HFFc6 (cell line): ENCODE data around the gene ACRBP. TPM values are rescaled to one million over a fixed set of nuclear protein-coding genes. Genes with fewer than 3 reads are reported as not detected.

Source experiments
- DNase-seq: peaks from one replicate; pipeline ENCODE4 v3.0.0-alpha.2; 2018
- H3K27ac Mint-ChIP-seq: 2 replicates; pipeline ENCODE4 v1.8.0; 2020; ENCODE audit warnings: mild to moderate bottlenecking, mixed read lengths
- H3K27me3 Mint-ChIP-seq: 2 replicates; pipeline ENCODE4 v1.8.0; 2021; ENCODE audit warnings: mild to moderate bottlenecking, moderate library complexity, mixed read lengths; ENCODE audit not compliant: insufficient read depth
- H3K36me3 Mint-ChIP-seq: 2 replicates; pipeline ENCODE4 v1.8.0; 2021; ENCODE audit warnings: low read depth, mixed read lengths
- H3K4me1 Mint-ChIP-seq: 2 replicates; pipeline ENCODE4 v1.8.0; 2020; ENCODE audit warnings: low read depth, mixed read lengths
- H3K4me3 Mint-ChIP-seq: 2 replicates; pipeline ENCODE4 v1.8.0; 2020; ENCODE audit warnings: mild to moderate bottlenecking, moderate library complexity, mixed read lengths
- H3K9me3 Mint-ChIP-seq: 2 replicates; pipeline ENCODE4 v1.8.0; 2020; ENCODE audit warnings: mild to moderate bottlenecking, mixed read lengths
- total RNA-seq, 6 experiments: library from RNA; stranded (reverse); fragmentation: NEBNext Ultra II Directional; extraction: Animal tissue kit (Norgen Biotek cat#: 25700); gene quantifications; 2 replicates in 1 of 6; 3 replicates in 5 of 6; pipeline ENCODE4 v1.2.3, GENCODE V29; 2021
- TF ChIP-seq, protein P1 (sequence below): fragments of 200-600 bp; sonication (generic); IDR thresholded peaks from 2 replicates; pipeline ENCODE4 v1.5.0; 2021; ENCODE audit warnings: antibody characterized with exemption, mild to moderate bottlenecking

The ACRBP gene
- total RNA-seq, 6 experiments from 2014 or later: not detected

DNA sequence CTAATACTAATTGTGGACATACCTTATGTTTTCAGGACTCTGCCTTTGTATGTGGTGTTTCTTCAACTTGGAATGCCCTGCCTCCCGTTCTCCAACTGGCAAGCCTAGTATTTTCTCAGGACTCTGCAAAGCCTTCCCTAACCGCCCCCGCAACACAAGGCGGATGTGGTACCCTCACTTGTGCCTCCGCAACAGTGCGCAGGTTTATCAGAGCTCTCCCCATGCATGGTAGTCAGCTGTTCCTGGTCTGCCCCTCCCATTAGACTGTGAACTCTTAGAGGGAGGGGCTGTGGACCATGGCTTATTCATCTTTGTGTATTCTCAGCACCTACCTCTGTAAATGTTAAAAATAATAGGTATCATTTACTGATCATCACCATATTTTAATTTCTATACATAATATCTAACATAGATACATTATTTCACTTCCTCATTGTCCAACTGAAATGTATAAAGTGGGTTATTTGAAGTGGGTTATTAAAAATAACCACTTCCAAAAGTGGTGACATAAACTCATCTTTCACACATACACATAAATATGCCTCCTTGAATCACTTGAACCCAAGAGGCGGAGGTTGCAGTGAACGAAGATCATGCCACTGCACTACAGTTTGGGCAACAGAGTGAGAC, 20.5 kb downstream of the ACRBP start:
- Mint-ChIP-seq H3K27ac (no peak overlapping the region), H3K36me3 (no peaks in the 10 kb centered on the region), H3K27me3 (peaks cover 5% of the 10 kb centered on the region), H3K9me3 (no peaks in the 10 kb centered on the region), H3K4me1 (peaks cover 11% of the 10 kb centered on the region; the same call in 1 of the 2 replicates), H3K4me3 (no peak overlapping the region; the same call in 1 of the 2 replicates)
- DNase-seq: no peak
- TF ChIP-seq, protein P1, sequence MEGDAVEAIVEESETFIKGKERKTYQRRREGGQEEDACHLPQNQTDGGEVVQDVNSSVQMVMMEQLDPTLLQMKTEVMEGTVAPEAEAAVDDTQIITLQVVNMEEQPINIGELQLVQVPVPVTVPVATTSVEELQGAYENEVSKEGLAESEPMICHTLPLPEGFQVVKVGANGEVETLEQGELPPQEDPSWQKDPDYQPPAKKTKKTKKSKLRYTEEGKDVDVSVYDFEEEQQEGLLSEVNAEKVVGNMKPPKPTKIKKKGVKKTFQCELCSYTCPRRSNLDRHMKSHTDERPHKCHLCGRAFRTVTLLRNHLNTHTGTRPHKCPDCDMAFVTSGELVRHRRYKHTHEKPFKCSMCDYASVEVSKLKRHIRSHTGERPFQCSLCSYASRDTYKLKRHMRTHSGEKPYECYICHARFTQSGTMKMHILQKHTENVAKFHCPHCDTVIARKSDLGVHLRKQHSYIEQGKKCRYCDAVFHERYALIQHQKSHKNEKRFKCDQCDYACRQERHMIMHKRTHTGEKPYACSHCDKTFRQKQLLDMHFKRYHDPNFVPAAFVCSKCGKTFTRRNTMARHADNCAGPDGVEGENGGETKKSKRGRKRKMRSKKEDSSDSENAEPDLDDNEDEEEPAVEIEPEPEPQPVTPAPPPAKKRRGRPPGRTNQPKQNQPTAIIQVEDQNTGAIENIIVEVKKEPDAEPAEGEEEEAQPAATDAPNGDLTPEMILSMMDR: no peak

DNA sequence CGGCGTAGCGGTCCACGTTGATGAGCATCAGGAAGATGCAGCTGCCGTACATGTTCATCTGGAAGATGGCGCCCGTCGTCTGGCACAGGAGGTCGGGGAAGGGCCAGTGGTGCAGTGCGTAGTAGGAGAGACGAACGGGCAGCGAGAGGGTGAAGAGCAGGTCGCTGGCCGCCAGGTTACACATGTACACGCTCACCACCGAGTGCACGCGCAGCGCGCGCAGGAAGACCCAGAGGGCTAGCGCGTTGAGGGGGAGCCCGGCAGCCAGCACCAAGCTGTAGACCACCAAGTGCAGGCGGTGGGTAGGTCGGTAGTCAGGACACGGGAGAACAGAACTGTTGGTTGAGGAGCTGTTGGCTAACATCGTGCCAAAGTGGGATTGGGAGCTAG, 26.4 kb downstream of the ACRBP start:
- Mint-ChIP-seq H3K4me3 (no peak overlapping the region), H3K27me3 (peaks cover 5% of the 10 kb centered on the region), H3K9me3 (no peaks in the 10 kb centered on the region), H3K27ac (no peak overlapping the region), H3K4me1 (peaks cover 5% of the 10 kb centered on the region; the same call in 1 of the 2 replicates), H3K36me3 (no peaks in the 10 kb centered on the region; the same call in 1 of the 2 replicates)
- TF ChIP-seq, protein P1: no peak
- no peak for DNase-seq

DNA sequence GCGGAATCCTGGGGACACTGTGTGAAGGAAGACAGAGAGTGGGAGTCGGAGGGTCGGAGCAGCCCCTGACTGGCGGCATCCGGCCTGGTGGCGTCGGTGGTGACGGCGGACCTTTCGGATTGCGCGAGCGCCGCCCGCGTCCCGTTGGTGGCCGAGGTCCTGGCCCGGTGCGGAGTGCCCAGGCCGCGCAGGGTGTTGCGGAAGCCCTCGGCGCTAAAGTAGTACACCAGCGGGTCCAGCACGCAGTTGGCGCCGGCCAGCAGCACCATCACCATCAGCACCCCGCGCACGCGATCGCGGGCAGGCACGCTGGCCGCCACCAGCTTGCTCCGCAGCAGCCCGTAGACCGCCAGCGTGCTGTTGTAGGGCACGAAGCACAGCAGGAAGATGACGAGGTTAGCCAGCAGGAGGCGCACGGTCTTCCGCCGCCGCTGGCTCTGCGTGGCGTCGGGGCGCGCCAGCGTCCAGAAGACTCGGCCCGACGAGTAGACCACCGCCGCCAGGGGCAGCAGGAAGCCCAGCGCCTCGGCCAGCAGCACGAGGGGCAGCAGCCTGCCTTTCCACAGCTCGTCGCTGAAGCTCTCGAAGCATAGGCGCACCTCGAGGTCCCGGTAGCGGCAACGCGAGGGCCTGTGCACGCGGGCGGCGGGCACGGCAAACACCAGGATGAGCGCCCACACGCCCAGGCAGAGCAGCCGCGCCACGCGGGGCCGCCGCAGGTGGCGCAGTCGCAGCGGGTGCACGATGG, 26.9 kb downstream of the ACRBP start:
- no peaks in the 10 kb centered on the region; the same call in 1 of the 2 replicates for H3K36me3 Mint-ChIP-seq
- H3K4me3 Mint-ChIP-seq: no peak overlapping the region
- H3K27me3 Mint-ChIP-seq: peaks cover 5% of the 10 kb centered on the region
- DNase-seq: no peak
- H3K27ac Mint-ChIP-seq: no peak overlapping the region
- TF ChIP-seq, protein P1: peak; percentile 70
- H3K9me3 Mint-ChIP-seq: no peaks in the 10 kb centered on the region
- H3K4me1 Mint-ChIP-seq: peaks cover 5% of the 10 kb centered on the region; the same call in 1 of the 2 replicates

DNA sequence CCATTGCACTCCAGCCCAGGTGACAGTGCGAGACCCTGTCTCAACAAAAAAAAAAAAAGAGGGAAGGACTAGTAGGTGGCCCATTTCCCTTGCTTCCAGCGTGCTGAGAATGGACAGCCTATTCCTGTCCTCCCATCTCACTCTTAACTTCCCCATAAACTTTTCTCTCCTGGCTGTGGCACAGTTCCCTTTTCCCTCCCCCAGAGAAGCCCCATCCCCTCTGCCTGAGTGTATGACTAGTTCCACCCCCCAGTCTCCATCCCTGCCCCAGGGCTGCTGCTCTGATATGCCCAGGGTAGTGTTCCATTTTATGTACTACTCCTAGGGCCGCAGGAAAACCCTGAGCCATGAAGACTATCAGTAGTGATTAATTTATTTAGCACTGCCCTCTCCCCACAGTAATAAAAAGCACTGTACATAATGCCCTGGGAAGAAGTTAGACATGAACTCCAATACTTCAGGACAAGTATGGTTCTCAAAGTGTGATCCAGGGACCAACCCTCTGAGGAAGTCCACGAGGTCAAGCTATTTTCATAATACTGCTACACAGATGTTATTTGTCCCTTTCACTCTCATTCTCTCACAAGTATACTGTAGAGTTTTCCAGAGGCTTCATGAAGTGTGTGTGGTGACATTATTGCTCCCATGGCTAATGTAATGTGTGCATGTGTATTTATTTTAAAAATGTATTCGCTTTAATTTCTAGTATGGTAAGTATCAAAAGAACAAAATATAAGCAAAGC, 28.6 kb downstream of the ACRBP start:
- no peaks in the 10 kb centered on the region; the same call in 1 of the 2 replicates for H3K36me3 Mint-ChIP-seq
- H3K4me3 Mint-ChIP-seq: no peak overlapping the region
- peaks cover 5% of the 10 kb centered on the region for H3K27me3 Mint-ChIP-seq
- no peak for DNase-seq
- TF ChIP-seq, protein P1: no peak
- no peaks in the 10 kb centered on the region for H3K9me3 Mint-ChIP-seq
- H3K4me1 Mint-ChIP-seq: peaks cover 16% of the 10 kb centered on the region
- H3K27ac Mint-ChIP-seq: no peak overlapping the region

DNA sequence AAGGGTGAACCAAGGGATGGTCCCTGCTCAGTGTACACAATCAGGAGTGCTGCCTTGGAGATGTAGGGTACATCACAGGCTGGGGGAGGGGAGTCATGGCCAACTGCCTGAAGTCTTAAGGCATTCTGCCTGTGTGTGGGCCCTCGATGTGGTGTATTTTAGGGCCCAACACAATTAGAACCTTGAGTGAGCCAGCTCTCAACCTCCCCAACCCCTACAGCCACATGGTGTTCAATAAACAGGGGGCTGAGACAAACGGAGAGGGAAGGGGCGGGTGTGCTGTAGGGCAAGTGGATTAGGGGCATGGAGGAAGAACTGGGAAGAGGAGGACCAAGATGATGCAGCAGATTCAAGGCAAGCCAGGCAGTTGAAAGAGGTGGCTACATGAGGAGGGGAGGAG, 31.4 kb downstream of the ACRBP start:
- peak overlapping the region; percentile 2; the same call in 1 of the 2 replicates for H3K27ac Mint-ChIP-seq
- TF ChIP-seq, protein P1: no peak
- H3K9me3 Mint-ChIP-seq: no peaks in the 10 kb centered on the region
- H3K36me3 Mint-ChIP-seq: no peaks in the 10 kb centered on the region; the same call in 1 of the 2 replicates
- H3K4me1 Mint-ChIP-seq: peaks cover 29% of the 10 kb centered on the region
- no peak for DNase-seq
- peaks cover 2% of the 10 kb centered on the region for H3K27me3 Mint-ChIP-seq
- H3K4me3 Mint-ChIP-seq: no peak overlapping the region
